COLO829 (cell line): ENCODE results near the gene DSCAM.
"Not testable (repeated sequence)": the region's sequence is repeated elsewhere in the genome, so short reads cannot be mapped to it uniquely, and the experiment has no call there.

Experiments used
- DNase-seq: peaks from one replicate; pipeline ENCODE4 v3.0.0; 2012; ENCODE audit warnings: low spot score

The DSCAM gene

GRCh38 chr21:40379881-40380810 is 466.8 kb downstream of the DSCAM start:
- no peak for DNase-seq

GRCh38 chr21:40377135-40377534 is 469.8 kb downstream of the DSCAM start:
- no peak for DNase-seq

GRCh38 chr21:40373761-40374160 is 473.2 kb downstream of the DSCAM start:
- DNase-seq: no peak

- no peak for DNase-seq
These were observed 474.5 kb downstream of the DSCAM start for GRCh38 chr21:40372506-40372905.

GRCh38 chr21:40371329-40371728 is 475.6 kb downstream of the DSCAM start:
- no peak for DNase-seq

GRCh38 chr21:40356644-40357043 is 490.3 kb downstream of the DSCAM start:
- no peak for DNase-seq

GRCh38 chr21:40355076-40355475 is 491.9 kb downstream of the DSCAM start:
- DNase-seq: no peak

GRCh38 chr21:40351006-40351405 is 496.0 kb downstream of the DSCAM start:
- no peak for DNase-seq

GRCh38 chr21:40349591-40349990 is 497.4 kb downstream of the DSCAM start:
- no peak for DNase-seq

GRCh38 chr21:40345711-40346321 is 501.1 kb downstream of the DSCAM start:
- no peak for DNase-seq

- DNase-seq: no peak
These were observed 506.6 kb downstream of the DSCAM start for GRCh38 chr21:40340357-40340756.

GRCh38 chr21:40339050-40339449 is 507.9 kb downstream of the DSCAM start:
- no peak for DNase-seq

- DNase-seq: no peak
These were observed 509.0 kb downstream of the DSCAM start for GRCh38 chr21:40337981-40338380.

GRCh38 chr21:40335704-40336103 is 511.3 kb downstream of the DSCAM start:
- DNase-seq: no peak

- no peak for DNase-seq
These were observed 512.8 kb downstream of the DSCAM start for GRCh38 chr21:40334159-40334558.

- no peak for DNase-seq
These were observed 513.2 kb downstream of the DSCAM start for GRCh38 chr21:40333731-40334130.

GRCh38 chr21:40331804-40332203 is 515.2 kb downstream of the DSCAM start:
- no peak for DNase-seq

- no peak for DNase-seq
These were observed 515.8 kb downstream of the DSCAM start for GRCh38 chr21:40331172-40331571.

GRCh38 chr21:40324389-40324788 is 522.6 kb downstream of the DSCAM start:
- no peak for DNase-seq

- DNase-seq: not testable (repeated sequence)
These were observed 526.2 kb downstream of the DSCAM start for GRCh38 chr21:40320718-40321117.

GRCh38 chr21:40318371-40318770 is 528.6 kb downstream of the DSCAM start:
- DNase-seq: no peak

GRCh38 chr21:40316104-40316503 is 530.9 kb downstream of the DSCAM start:
- no peak for DNase-seq

- no peak for DNase-seq
These were observed 531.3 kb downstream of the DSCAM start for GRCh38 chr21:40315626-40316025.
